LNCAP (cell line): ENCODE data around the gene OR10A5.

Experiments
- TF ChIP-seq, protein P1 (sequence below): fragments of 450-650 bp; IDR thresholded peaks from 2 replicates; pipeline ENCODE4 v1.5.1; 2017; ENCODE audit warnings: mild to moderate bottlenecking

Gene OR10A5

GRCh38 chr11:6882751-6883150, 37.3 kb downstream of the OR10A5 start:
- TF ChIP-seq, protein P1, sequence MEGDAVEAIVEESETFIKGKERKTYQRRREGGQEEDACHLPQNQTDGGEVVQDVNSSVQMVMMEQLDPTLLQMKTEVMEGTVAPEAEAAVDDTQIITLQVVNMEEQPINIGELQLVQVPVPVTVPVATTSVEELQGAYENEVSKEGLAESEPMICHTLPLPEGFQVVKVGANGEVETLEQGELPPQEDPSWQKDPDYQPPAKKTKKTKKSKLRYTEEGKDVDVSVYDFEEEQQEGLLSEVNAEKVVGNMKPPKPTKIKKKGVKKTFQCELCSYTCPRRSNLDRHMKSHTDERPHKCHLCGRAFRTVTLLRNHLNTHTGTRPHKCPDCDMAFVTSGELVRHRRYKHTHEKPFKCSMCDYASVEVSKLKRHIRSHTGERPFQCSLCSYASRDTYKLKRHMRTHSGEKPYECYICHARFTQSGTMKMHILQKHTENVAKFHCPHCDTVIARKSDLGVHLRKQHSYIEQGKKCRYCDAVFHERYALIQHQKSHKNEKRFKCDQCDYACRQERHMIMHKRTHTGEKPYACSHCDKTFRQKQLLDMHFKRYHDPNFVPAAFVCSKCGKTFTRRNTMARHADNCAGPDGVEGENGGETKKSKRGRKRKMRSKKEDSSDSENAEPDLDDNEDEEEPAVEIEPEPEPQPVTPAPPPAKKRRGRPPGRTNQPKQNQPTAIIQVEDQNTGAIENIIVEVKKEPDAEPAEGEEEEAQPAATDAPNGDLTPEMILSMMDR: no peak

DNA sequence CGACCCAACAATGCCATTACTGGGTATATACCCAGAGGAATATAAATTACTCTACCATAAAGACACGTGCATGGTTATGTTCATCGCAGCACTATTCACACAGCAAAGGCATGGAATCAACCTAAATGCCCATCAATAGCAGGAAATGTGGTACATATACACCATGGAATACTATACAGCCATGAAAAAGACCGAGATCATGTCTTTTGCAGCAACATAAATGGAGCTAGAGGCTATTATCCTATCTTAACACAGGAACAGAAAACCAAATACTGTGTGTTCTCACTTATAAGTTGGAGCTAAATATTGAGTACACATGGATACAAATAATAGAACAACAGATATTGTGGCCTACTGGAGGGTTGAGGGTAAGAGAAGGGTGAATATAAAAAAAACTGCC, 43.3 kb downstream of the OR10A5 start:
- TF ChIP-seq, protein P1: no peak

DNA sequence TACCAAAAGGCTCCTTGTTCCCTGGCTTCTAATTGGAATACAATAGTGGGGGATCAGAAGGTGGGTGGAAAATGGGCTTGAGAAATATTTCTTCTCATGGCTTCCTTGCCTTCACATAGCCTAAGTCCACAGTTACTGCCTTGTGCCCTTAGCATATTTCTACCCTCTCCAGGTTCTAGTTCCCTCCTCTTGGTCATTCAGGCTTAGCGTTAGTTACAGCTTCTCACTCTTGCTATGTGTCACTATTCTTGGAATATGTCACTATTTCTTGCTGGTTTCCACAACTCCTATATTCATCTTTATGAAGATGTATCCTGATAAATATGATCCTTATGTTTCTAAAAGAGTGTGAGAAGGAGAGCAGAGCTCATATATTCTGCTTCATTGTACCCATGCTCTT, 44.4 kb downstream of the OR10A5 start:
- TF ChIP-seq, protein P1: no peak

DNA sequence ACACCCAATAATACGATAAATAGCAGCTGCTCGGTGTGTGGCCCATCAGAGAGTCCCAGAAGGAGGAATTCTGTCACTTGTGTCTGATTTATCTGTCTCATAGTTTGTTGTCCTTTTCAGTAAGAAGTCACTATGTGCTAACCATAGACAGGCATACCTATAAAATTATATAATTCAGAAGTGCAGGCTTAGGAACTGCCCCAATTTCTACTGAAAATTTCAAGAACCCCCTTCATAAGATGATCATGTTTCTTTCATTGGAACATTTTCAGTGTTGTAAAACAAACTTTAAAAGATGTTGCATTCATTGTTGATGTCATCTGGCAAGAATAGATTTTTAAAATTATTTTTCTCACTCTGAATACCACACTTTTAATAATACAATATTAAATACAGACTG, 46.9 kb downstream of the OR10A5 start, which contains the start of gene OR2D2:
OR2D2 (minus strand) TSS at position 101 of the 400 bp plus-strand sequence; CDS start at position 101, 0 bp downstream.
- TF ChIP-seq, protein P1: no peak

GRCh38 chr11:6894097-6894496, 48.6 kb downstream of the OR10A5 start:
- TF ChIP-seq, protein P1: no peak

DNA sequence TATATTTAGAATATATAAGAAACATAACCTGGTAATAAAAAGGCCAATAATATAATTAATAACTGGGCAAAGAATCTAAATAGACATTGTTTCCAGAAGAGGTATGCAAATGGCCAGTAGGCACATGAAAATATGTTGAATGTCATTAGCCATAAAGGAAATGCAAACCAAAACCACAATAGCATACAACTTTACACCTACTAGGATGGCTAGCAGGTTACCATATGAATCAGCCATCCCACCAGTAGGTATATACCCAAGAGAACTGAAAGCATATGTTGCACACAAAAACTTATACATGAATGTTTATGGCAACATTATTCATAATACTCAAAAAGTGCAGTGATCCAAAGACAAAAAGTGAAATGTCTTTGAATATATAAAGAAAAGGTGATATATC, 49.5 kb downstream of the OR10A5 start:
- TF ChIP-seq, protein P1: no peak
